Suppressor macrophage treated with lipopolysaccharide for 1 hour (primary cell): ENCODE results near the gene HK1.

Source experiments
- DNase-seq, 3 donors: peaks; one replicate each; pipeline ENCODE4 v3.0.0-alpha.2; 2020 to 2022

The HK1 gene

GRCh38 chr10:69352569-69353264 is 74.4 kb downstream of the HK1 start:
- no peak for DNase-seq

GRCh38 chr10:69353977-69354635 is 75.8 kb downstream of the HK1 start:
- no peak for DNase-seq

GRCh38 chr10:69356187-69356586 is 77.9 kb downstream of the HK1 start:
- DNase-seq = no peak

GRCh38 chr10:69358148-69358795 is 80.0 kb downstream of the HK1 start:
- DNase-seq = no peak

- DNase-seq = peak; percentile 28 to 61 (median 58)
These were observed 80.9 kb downstream of the HK1 start for GRCh38 chr10:69359148-69359547.

- no peak for DNase-seq
These were observed 81.3 kb downstream of the HK1 start for GRCh38 chr10:69359594-69359993.

GRCh38 chr10:69360485-69361302 is 82.4 kb downstream of the HK1 start:
- DNase-seq = no peak

- DNase-seq = no peak
These were observed 83.0 kb downstream of the HK1 start for GRCh38 chr10:69361303-69361614.

GRCh38 chr10:69362471-69362954 is 84.2 kb downstream of the HK1 start:
- DNase-seq = no peak

GRCh38 chr10:69363666-69364065 is 85.4 kb downstream of the HK1 start:
- DNase-seq = no peak

GRCh38 chr10:69364232-69364940 is 86.1 kb downstream of the HK1 start:
- DNase-seq = no peak

- no peak for DNase-seq
These were observed 88.4 kb downstream of the HK1 start for GRCh38 chr10:69366738-69367137.

GRCh38 chr10:69367469-69367868 is 89.2 kb downstream of the HK1 start:
- DNase-seq = no peak

- DNase-seq = peak in 2 of 3 donors; percentile 25 to 29
These were observed 94.1 kb downstream of the HK1 start for GRCh38 chr10:69372126-69372980.

GRCh38 chr10:69374242-69374641 is 95.9 kb downstream of the HK1 start:
- no peak for DNase-seq

GRCh38 chr10:69374931-69375306 is 96.6 kb downstream of the HK1 start:
- DNase-seq = no peak

GRCh38 chr10:69375307-69376151 is 97.2 kb downstream of the HK1 start:
- no peak for DNase-seq

- DNase-seq = no peak
These were observed 98.4 kb downstream of the HK1 start for GRCh38 chr10:69376662-69377061.

- no peak for DNase-seq
These were observed 98.9 kb downstream of the HK1 start for GRCh38 chr10:69377191-69377590.

- no peak for DNase-seq
These were observed 99.6 kb downstream of the HK1 start for GRCh38 chr10:69377933-69378332.

GRCh38 chr10:69379800-69380199 is 101.5 kb downstream of the HK1 start:
- no peak for DNase-seq
